NCI-H2081 treated with DMSO at 0.1 percent for 48 hours (cell line): ENCODE results near the gene ITM2C.

Source experiments
- DNase-seq: peaks from one replicate; lab custom pipeline; 2025; lab: John Stamatoyannopoulos, UW

The ITM2C gene

GRCh38 chr2:230908092-230908594, 43.4 kb downstream of the ITM2C start:
- no peak for DNase-seq

GRCh38 chr2:230908595-230909191, 44.0 kb downstream of the ITM2C start:
- DNase-seq: no peak

GRCh38 chr2:230909841-230910545, 45.3 kb downstream of the ITM2C start:
- no peak for DNase-seq

GRCh38 chr2:230910546-230911177, 45.9 kb downstream of the ITM2C start:
- DNase-seq: no peak

- DNase-seq: no peak
Observed at GRCh38 chr2:230912046-230912445, 47.3 kb downstream of the ITM2C start.

GRCh38 chr2:230912724-230913123, 48.0 kb downstream of the ITM2C start:
- no peak for DNase-seq

- no peak for DNase-seq
Observed at GRCh38 chr2:230913406-230914143, 48.8 kb downstream of the ITM2C start.

- no peak for DNase-seq
Observed at GRCh38 chr2:230914886-230915285, 50.1 kb downstream of the ITM2C start.

GRCh38 chr2:230915319-230915718, 50.6 kb downstream of the ITM2C start:
- DNase-seq: no peak

GRCh38 chr2:230916218-230916617, 51.5 kb downstream of the ITM2C start:
- no peak for DNase-seq

- DNase-seq: no peak
Observed at GRCh38 chr2:230919240-230919639, 54.5 kb downstream of the ITM2C start.

- DNase-seq: no peak
Observed at GRCh38 chr2:230919681-230920080, 54.9 kb downstream of the ITM2C start.

GRCh38 chr2:230920167-230920566, 55.4 kb downstream of the ITM2C start:
- no peak for DNase-seq

- DNase-seq: no peak
Observed at GRCh38 chr2:230921806-230922595, 57.3 kb downstream of the ITM2C start.

GRCh38 chr2:230922951-230923717, 58.4 kb downstream of the ITM2C start:
- no peak for DNase-seq

GRCh38 chr2:230924092-230924469, 59.3 kb downstream of the ITM2C start:
- DNase-seq: no peak

- DNase-seq: no peak
Observed at GRCh38 chr2:230924470-230925341, 60.0 kb downstream of the ITM2C start, which contains the start of gene GPR55. GPR55 (minus strand) TSS chr2:230925242; CDS start chr2:230910962, 14,280 bp downstream.

- no peak for DNase-seq
Observed at GRCh38 chr2:230925443-230925878, 60.7 kb downstream of the ITM2C start.

GRCh38 chr2:230925879-230926765, 61.4 kb downstream of the ITM2C start:
- DNase-seq: no peak
